Activated T-helper 2 cell treated with anti-CD3 and anti-CD28 coated beads, Interferon-gamma antibody, Interleukin-2, Interleukin-4, amounts not matched to agents 10 μg/mL and 5 μg/mL and 100 μg/mL, durations not matched to agents 14 hours and 24 hours and 36 hours (primary cell): ENCODE data around the gene ADAMTSL4. TPM values are rescaled to one million over a fixed set of nuclear protein-coding genes. Genes with fewer than 3 reads are reported as not detected.
"Not testable (repeated sequence)": the region's sequence is repeated elsewhere in the genome, so short reads cannot be mapped to it uniquely, and the experiment has no call there.

ENCODE experiments used
- DNase-seq: peaks from one replicate; pipeline ENCODE4 v3.0.0; 2021; ENCODE audit warnings: low spot score
- H3K27ac Mint-ChIP-seq: one replicate; pipeline ENCODE4 v1.8.0; 2021; ENCODE audit warnings: mixed read lengths
- H3K27me3 Mint-ChIP-seq: one replicate; pipeline ENCODE4 v1.8.0; 2021; ENCODE audit warnings: low read depth, mixed read lengths
- H3K36me3 Mint-ChIP-seq: one replicate; pipeline ENCODE4 v1.8.0; 2021; ENCODE audit warnings: low read depth, mixed read lengths
- H3K4me1 Mint-ChIP-seq: one replicate; pipeline ENCODE4 v1.8.0; 2021; ENCODE audit warnings: low read depth, mixed read lengths
- H3K4me3 Mint-ChIP-seq: one replicate; pipeline ENCODE4 v1.8.0; 2021; ENCODE audit warnings: low read depth, mild to moderate bottlenecking, moderate library complexity, mixed read lengths
- H3K9me3 Mint-ChIP-seq: one replicate; pipeline ENCODE4 v1.8.0; 2021; ENCODE audit warnings: mixed read lengths
- intact Hi-C: fragments of 100-400 bp; cut with micrococcal nuclease; formaldehyde crosslinking; loops from one replicate; pipeline ENCODE4 v1.15.1; 2023
- total RNA-seq: library from RNA; stranded (reverse); gene quantifications from 2 replicates; pipeline ENCODE4 v1.2.3, GENCODE V29; 2022

Gene ADAMTSL4
- total RNA-seq, 1 donor from 2014 or later = 2.7 TPM

DNA sequence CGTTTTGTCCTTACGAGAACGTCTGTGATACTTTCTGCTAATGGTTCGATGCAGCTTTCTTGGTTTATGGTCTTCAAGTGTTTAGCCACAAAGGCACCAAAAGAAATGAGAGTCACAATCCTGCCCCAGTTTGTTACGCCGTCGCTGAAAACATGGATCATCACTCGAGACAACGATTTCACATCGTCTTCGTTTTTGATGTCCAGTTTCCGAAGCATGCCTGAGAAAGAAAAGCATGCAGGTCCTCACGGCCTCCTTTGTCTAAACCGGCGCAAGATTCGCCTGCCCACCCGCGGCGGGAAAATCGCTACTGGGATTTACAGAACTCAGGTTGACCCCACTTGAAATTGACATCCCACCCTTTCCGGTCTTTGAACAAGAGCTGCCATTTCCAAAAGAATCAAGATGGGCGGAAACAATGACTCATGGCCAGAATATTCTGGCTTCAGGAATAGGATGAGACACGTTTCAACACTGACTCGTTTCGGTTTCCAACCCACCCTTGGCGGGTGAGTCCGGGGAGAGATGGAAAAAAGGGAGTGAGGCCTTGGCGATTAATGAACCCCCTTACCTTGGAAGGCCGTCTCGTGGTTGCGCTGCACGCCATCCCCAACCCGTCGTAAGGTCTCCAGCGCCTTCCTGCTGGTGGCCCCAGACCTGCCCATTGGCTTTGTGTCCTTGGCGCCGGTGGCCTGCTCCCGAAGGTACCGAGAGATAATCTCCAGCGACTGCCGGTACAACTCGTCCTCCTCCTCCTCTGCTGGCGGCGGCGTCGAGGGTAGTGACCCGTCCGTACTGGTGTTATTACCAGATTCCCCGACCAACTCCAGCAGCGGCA, 29.3 kb downstream of the ADAMTSL4 start:
- peak; percentile 49 for DNase-seq
- Mint-ChIP-seq H3K36me3 (peaks cover 62% of the 10 kb centered on the region), H3K27ac (peak overlapping the region; percentile 98), H3K4me3 (peak overlapping the region; percentile 98), H3K4me1 (peaks cover 35% of the 10 kb centered on the region), H3K27me3 (no peaks in the 10 kb centered on the region), H3K9me3 (no peaks in the 10 kb centered on the region)
- intact Hi-C loops = loop anchor here (1.0 to 2.0 kb wide), 5 partner anchors 11 to 214 kb away; partner anchors contain the start of genes ENSA and RPRD2

DNA sequence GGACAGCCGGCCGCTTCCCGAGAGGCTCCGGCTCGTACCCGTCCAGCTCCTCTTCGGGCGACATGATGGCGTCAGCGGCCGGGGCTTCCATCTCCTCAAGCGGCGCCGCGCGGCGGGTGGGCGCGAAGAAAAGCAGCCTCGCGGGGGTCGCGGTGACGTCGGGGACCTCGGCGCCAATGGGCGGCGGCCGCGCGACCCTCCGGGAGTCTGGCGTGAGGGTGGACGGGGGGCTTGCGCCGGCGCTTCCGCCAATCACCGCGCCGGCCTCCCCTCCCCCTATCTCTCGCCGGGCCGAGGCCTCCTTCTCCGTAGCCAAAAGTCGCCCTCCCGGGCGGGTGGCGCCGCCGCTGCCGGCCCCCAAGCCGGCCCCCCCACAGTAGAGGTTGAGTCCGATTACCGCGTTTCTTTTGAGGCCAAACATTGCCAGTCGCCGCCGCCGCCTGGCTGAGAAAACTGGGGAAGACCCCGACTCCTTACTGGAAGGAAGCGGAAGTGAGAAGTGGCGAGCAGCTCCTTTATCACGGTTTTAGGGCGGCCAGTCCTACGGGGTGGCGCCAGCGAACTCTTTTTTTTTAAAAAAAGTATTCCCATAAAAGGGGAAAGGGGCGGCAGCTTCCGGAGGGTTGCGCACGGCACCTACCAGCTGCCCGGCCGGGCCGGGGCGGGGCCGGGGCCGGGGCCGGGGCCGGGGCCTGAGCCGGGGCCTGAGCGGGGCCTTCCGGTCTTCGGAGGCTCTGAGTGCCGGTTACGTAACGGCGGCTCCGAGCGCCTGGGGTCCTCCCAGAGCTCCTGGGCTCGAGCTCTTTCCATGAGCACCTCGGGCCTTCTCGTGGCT, 30.1 kb downstream of the ADAMTSL4 start, which contains the start of gene MCL1:
TSS of gene MCL1 (minus strand) at position 501 of the 835 bp plus-strand sequence. CDS start at position 421, 80 bp downstream.
- H3K27ac Mint-ChIP-seq = peak within 1 kb of the TSS; percentile 98
- peaks cover 29% of the 10 kb centered on the region for H3K4me1 Mint-ChIP-seq
- DNase-seq = peak; percentile 89
- H3K27me3 Mint-ChIP-seq = no peaks in the 10 kb centered on the region
- peaks cover 56% of the 10 kb centered on the region for H3K36me3 Mint-ChIP-seq
- intact Hi-C loops = loop anchor here (1.0 to 2.0 kb wide), 3 partner anchors 17 to 215 kb away; partner anchors contain the start of gene RPRD2
- peak within 1 kb of the TSS; percentile 98 for H3K4me3 Mint-ChIP-seq
- H3K9me3 Mint-ChIP-seq = no peaks in the 10 kb centered on the region

DNA sequence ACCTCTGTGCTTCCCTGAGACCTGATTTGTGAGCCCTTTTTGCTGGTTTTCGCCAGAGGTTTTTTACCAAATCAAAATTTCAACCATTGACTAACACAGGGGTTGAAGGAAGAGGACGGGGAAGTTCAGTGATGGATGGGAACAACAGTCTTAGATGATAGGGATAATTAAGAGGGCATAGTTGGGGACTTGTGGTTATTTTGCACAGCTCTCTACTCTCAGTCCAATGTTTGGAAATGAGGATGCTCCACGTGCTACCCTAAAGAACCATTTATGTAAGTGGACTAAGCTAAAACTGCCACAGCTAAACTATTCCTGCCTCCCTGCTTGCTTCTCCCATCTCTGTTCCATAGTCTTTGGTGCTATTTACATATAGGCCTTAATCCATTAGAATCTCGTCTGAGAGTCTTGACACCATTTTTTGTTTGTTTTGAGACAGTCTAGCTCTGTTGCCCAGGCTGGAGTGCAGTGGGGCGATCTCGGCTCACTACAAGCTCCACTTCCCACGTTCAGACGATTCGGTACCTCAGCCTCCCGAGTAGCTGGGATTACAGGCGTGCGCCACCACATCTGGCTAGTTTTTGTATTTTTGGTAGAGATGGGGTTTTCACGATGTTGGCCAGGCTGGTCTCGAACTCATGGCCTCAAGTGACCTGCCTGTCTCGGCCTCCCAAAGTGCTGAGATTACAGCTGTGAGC, 30.9 kb downstream of the ADAMTSL4 start:
- Mint-ChIP-seq H3K36me3 (peaks cover 50% of the 10 kb centered on the region), H3K9me3 (no peaks in the 10 kb centered on the region), H3K4me1 (peaks cover 21% of the 10 kb centered on the region), H3K27ac (peak overlapping the region; percentile 84), H3K4me3 (peak overlapping the region; percentile 82), H3K27me3 (no peaks in the 10 kb centered on the region)
- no peak for DNase-seq
- intact Hi-C loops = loop anchor here (1.0 to 2.0 kb wide), 3 partner anchors 18 to 215 kb away; partner anchors contain the start of gene RPRD2

DNA sequence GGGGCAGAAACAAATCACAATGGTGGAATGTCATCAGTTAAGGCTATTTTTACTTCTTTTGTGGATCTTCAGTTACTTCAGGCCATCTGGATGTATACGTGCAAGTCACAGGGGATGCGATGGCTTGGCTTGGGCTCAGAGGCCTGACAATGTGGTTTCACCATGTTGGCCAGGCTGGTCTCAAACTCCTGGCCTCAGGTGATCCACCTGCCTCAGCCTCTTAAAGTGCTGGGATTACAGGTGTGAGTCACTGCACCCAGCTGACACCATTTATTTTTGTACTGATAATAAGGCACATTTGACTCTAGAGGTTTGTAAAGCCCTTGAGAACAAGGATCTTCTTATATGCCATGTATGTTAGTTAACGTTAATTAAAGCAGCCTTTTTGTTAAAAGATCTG, 31.8 kb downstream of the ADAMTSL4 start:
- intact Hi-C loops, H3K27ac Mint-ChIP-seq, DNase-seq, H3K9me3 Mint-ChIP-seq, H3K27me3 Mint-ChIP-seq: not testable (repeated sequence)
- H3K4me3 Mint-ChIP-seq = peak overlapping the region; percentile 56
- peaks cover 14% of the 10 kb centered on the region for H3K4me1 Mint-ChIP-seq
- peaks cover 47% of the 10 kb centered on the region for H3K36me3 Mint-ChIP-seq

DNA sequence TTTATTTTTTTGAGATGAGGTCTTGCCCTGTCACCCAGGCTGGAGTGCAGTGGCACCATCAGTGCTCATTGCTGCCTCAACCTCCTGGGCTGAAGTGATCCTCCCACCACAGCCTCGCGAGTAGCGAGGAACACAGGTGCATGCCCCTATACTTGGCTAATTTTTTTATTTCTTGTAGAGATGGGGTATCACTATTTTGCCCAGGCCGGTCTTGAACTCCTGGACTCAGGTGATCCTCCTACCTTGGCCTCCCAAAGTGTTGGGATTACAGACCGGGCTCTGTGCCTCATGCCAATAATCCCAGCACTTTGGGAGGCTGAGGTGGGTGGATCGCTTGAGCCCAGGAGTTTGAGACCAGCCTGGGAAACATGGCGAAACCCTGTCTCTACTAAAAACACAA, 32.2 kb downstream of the ADAMTSL4 start:
- intact Hi-C loops, H3K4me3 Mint-ChIP-seq, H3K27ac Mint-ChIP-seq, H3K27me3 Mint-ChIP-seq, H3K9me3 Mint-ChIP-seq, DNase-seq: not testable (repeated sequence)
- Mint-ChIP-seq H3K36me3 (peaks cover 42% of the 10 kb centered on the region), H3K4me1 (peaks cover 11% of the 10 kb centered on the region)

DNA sequence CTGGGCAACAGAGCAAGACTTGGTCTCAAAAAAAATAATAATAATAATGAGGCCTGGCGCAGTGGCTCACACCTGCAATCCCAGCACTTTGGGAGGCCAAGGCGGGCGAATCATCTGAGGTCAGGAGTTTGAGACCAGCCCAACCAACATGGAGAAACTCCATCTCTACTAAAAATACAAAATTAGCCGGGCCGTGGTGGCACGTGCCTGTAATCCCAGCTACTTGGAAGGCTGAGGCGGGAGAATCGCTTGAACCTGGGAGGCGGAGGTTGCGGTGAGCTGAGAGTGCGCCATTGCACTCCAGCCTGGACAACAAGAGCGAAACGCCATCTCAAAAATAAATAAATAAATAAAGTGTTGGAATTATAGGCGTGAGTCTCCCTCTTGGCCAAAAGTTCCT, 32.8 kb downstream of the ADAMTSL4 start:
- H3K27me3 Mint-ChIP-seq, H3K27ac Mint-ChIP-seq, DNase-seq, H3K4me3 Mint-ChIP-seq, H3K9me3 Mint-ChIP-seq, intact Hi-C loops: not testable (repeated sequence)
- H3K4me1 Mint-ChIP-seq = peaks cover 11% of the 10 kb centered on the region
- peaks cover 37% of the 10 kb centered on the region for H3K36me3 Mint-ChIP-seq

DNA sequence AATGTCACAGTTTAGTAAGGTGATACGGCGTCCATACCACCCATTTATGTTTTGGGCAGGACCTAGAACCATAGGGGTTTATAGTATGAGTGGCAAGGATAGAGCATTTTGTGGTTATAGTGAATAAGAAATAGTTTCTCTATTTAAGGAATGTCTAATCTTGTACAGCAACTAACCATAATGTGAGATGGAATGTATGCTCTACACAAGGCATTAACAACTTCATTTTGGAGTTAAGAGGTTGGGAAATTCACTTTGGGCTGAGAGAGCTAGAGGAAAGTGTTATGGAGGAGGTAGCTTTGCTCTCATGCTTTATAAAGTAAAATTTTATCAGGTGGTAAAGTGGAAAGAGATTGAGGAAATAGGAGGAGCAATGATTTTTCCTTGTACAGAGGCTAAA, 33.2 kb downstream of the ADAMTSL4 start:
- peaks cover 33% of the 10 kb centered on the region for H3K36me3 Mint-ChIP-seq
- no peak overlapping the region for H3K27ac Mint-ChIP-seq
- no peak for DNase-seq
- H3K4me1 Mint-ChIP-seq = peaks cover 11% of the 10 kb centered on the region
- no peaks in the 10 kb centered on the region for H3K9me3 Mint-ChIP-seq
- intact Hi-C loops = no loop called here
- H3K4me3 Mint-ChIP-seq = no peak overlapping the region
- H3K27me3 Mint-ChIP-seq = no peaks in the 10 kb centered on the region

DNA sequence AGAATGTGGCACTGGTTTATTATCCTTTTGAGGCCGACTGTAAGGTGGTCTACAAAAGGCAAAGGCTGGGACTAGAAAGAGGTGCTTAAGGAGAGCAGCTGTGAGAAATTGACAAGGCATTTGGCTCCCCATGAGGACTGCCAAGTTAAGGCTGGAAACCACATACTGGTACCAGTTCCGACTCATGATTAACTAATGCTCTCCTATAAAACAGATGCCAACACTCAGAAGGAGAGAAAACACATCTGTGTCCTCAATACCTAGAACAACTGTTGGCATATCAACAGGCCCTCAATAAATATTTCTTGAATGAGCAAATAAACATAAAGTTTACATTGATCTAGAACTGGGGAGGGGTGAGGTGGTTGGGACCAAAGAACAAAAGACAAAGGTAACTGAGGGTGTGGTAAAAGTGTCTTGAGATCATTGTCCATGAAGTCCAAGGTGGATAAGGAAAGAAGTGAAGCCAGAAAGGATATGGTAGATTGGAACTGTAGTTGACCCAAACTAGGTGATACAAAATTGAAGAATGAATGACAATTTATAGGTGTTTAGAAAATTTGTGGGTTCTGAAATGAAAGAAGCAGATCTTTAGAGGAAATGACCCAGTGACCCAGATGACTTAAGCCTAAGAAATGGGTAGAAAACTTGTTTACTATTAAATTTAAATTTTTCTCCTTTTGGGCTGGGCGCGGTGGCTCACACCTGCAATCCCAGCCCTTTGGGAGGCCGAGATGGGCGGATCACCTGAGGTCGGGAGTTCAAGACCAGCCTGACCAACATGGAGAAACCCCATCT, 47.1 kb downstream of the ADAMTSL4 start:
- Mint-ChIP-seq H3K36me3 (peaks cover 27% of the 10 kb centered on the region), H3K9me3 (no peaks in the 10 kb centered on the region), H3K27me3 (no peaks in the 10 kb centered on the region), H3K4me1 (peaks cover 3% of the 10 kb centered on the region), H3K27ac (peak overlapping the region; percentile 2), H3K4me3 (no peak overlapping the region)
- intact Hi-C loops = no loop called here
- DNase-seq = no peak

DNA sequence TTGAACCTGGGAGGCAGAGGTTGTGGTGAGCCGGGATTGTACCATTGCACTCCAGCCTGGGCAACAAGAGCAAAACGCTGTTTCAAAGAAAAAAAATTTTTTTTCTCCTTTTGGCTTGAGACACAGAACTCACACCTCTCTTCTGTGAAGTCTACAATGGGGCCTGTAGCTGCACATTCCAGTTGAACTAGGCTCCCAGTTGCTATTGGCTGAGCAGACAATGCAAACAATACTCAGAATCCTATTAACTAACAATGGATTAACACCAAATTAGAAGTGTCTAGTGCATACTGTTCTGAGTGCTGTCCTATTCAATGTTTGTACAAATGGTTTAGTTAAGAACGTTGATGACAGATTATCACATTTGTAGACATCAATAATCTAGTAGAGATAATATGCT, 47.8 kb downstream of the ADAMTSL4 start:
- Mint-ChIP-seq H3K4me1 (peaks cover 3% of the 10 kb centered on the region), H3K36me3 (peaks cover 27% of the 10 kb centered on the region), H3K9me3 (no peaks in the 10 kb centered on the region), H3K27me3 (no peaks in the 10 kb centered on the region), H3K27ac (no peak overlapping the region), H3K4me3 (no peak overlapping the region)
- intact Hi-C loops = no loop called here
- no peak for DNase-seq

DNA sequence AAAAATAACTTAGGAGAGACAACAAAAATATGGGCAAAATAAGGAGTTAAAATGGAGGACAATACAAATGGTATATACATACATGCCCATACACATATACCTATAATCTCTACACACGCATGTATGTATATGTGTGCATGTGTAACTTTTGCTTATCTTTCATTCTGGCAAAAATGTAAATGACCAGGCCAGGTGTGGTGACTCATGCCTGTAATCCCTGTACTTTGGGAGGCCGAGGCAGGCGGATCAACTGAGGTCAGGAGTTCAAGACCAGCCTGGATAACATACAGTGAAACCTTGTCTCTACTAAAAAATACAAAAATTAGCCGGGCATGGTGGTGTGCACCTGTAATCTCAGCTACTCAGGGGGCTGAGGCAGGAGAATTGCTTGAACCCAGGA, 49.1 kb downstream of the ADAMTSL4 start:
- peaks cover 29% of the 10 kb centered on the region for H3K36me3 Mint-ChIP-seq
- H3K4me3 Mint-ChIP-seq, H3K4me1 Mint-ChIP-seq, H3K9me3 Mint-ChIP-seq, DNase-seq, intact Hi-C loops, H3K27ac Mint-ChIP-seq, H3K27me3 Mint-ChIP-seq: not testable (repeated sequence)

DNA sequence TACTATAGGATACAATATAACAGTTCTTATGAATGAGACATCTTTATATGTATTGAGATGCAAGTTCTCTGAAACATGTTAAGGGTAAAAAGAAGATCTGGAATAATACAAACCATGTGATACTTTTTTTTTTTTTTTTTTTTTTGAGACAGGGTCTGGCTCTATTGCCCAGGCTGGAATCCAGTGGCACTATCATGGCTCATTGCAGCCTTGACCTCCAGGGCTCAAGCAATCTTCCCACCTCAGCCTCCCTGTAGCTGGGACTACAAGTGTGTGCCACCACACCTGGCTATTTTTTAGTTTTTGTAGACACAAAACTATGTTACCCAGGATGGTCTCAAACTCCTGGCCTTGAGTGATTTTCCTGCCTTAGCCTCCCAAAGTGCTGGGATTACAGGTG, 52.3 kb downstream of the ADAMTSL4 start:
- intact Hi-C loops = no loop called here
- H3K9me3 Mint-ChIP-seq = no peaks in the 10 kb centered on the region
- H3K36me3 Mint-ChIP-seq = peaks cover 28% of the 10 kb centered on the region
- no peak for DNase-seq
- H3K4me3 Mint-ChIP-seq = no peak overlapping the region
- no peak overlapping the region for H3K27ac Mint-ChIP-seq
- peaks cover 19% of the 10 kb centered on the region for H3K4me1 Mint-ChIP-seq
- H3K27me3 Mint-ChIP-seq = no peaks in the 10 kb centered on the region

DNA sequence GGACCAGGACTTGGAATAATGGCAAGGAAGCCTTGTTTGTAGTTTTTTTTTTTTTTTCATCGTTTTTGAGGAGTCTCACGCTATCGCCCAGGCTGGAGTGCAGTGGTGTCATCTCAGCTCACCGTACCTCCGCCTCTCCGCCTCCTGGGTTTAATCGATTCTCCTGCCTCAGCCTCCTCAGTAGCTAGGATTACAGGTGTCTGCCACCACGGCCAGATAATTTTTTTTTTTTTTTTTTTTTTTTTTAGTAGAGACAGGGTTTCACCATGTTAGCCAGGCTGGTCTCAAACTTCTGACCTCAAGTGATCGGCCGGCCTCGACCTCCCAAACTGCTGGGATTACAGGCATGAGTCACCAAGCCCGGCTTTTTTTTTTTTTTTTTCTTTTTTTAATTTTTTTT, 53.2 kb downstream of the ADAMTSL4 start:
- H3K4me3 Mint-ChIP-seq, intact Hi-C loops, DNase-seq, H3K27ac Mint-ChIP-seq, H3K27me3 Mint-ChIP-seq, H3K9me3 Mint-ChIP-seq: not testable (repeated sequence)
- H3K4me1 Mint-ChIP-seq = peaks cover 20% of the 10 kb centered on the region
- H3K36me3 Mint-ChIP-seq = peaks cover 27% of the 10 kb centered on the region
